GM18873 (cell line): ENCODE measurements around the gene ZCCHC7.
"Not testable (repeated sequence)": the region's sequence is repeated elsewhere in the genome, so short reads cannot be mapped to it uniquely, and the experiment has no call there.

Experiments used
- ATAC-seq: cut with Tn5 transposase; IDR thresholded peaks from one replicate; pipeline ENCODE4 v1.9.1; 2021; ENCODE audit warnings: mild to moderate bottlenecking, moderate library complexity, moderate number of reproducible peaks; ENCODE audit not compliant: unreplicated experiment, low FRiP score

Gene ZCCHC7

DNA sequence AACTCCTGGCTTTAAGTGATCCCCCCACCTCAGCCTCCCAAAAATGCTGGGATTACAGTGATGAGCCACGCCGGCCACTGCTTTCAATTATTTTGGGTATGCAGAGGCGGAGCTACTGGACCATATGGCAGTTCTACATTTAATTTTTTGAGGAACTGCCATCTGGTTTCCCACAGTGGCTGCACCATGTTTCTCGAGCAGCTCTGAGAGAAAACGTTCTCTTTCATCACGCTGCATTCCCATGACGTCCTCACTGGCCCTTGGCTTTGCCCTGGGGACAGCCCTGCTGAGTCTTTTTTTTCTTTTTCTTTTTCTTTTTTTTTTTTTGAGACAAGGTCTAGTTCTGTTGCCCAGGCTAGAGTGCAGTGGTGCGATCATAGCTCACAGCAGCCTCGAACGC, 266.6 kb downstream of the ZCCHC7 start:
- no peak for ATAC-seq

DNA sequence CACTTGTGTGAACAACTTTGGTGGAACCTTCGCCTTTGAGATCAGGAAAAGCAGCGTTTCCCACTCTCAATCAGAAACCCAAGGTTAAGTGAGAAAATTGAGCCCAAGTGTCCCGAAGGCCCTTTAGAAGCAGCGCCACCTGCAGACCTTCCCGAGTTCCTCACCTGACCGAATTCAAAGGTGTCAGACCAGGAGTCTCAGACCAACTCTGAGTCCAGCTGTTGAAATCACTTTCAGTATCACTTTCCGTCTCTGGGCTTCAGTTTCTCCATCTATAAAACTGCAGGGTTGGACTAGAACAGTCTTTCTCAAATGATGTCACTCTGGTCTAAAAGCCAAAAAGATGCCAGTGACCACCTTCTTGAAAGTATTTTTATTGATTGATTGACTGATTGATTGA, 270.4 kb downstream of the ZCCHC7 start:
- ATAC-seq, result peak; percentile 90

DNA sequence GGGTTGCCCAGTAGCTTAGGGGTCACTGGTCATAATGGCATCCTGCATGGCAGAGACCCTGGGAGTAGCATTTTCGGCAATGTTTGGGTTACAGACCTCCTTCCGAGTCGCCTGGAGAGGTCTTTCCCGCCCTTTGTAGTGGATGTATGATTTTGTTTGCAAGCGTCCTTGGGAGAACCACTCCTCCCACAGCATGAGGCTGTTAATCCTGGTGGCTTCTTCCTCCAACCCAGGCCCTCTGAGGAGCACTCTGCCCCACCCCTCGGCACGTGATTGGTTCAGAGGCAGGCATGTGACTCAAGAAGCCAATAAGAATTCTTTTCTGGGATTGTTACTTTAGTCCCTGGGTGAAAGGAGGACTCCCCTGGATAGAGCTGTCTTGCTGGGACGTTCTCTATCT, 271.9 kb downstream of the ZCCHC7 start:
- ATAC-seq, result no peak

DNA sequence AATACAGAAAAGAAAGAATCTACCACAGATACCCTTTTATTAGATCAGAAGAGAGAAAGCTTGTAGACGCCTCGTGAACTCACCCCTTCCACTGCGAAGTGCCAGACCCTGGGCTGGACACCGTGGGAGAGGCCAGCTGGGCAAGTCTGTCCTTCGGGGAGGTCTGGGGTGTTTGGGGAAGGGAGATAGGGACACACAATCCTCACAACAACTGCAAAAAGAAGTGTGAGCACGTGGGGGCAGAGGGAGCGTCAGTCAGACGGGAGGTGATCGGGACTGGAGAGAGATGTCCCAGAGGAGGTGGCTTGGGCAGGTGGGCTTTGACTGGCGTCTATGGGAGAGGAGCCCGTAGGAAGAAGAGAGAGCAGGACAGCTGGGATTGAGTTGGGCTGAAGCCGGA, 274.9 kb downstream of the ZCCHC7 start:
- no peak for ATAC-seq

DNA sequence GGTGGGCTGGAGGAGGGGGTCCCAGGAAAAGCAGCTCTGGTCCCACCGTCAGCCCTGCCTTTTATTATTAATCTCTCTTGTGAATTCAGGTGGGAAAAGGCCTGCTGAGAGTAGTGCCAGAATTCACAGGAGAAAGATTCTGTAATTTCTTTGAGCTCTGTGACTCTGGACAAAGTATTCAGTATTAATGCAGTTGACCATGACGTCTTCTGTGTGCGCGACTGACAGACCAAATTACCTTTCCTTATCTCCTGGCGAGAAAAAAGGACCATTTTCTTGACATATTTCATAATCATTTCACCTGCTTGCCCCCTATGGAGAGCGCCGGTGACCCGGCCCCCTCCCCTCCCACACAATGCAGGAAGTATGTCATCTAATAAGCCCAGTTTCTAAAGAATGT, 275.3 kb downstream of the ZCCHC7 start:
- no peak for ATAC-seq

DNA sequence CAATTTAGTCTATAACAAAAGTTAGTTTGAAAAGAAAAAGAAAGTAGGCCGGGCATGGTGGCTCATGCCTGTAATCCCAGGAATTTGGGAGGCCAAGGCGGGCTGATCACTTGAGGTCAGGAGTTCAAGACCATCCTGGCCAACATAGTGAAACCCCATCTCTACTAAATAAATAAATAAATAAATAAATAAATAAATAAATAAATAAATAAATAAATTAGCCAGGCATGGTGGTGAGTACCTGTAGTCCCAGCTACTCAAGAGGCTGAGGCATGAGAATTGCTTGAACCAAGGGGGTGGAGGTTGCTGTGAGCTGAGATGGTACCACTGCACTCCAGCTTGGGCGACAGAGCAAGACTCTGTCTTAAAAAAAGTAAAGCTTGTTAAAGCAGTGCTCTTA, 277.6 kb downstream of the ZCCHC7 start:
- not testable (repeated sequence) for ATAC-seq

DNA sequence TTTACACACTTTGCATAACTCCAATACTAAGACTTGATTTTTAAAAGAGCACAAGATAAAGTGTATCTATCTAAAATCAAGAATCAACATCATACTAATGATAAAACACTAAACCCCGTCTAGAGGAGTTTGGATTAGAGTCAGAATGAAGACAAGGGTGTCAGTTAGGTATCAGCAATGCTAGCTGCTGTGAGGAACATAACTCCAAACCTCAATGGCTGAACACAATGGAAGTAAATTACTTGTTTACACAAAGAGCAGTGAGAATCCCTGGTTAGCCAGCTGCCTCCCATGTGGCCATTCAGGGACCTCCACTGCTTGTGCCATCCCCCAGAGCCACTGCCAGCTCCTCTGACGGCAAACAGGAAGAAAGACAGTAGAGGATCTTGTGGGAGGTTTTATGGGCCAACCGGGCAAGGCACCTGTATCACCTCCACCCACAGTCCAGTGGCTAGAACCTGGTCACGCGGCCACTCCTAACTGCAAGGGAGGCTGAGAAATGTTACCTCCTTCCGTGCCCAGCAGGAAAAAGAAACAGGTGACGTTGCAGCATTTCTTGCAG, 278.2 kb downstream of the ZCCHC7 start:
- ATAC-seq, result no peak

DNA sequence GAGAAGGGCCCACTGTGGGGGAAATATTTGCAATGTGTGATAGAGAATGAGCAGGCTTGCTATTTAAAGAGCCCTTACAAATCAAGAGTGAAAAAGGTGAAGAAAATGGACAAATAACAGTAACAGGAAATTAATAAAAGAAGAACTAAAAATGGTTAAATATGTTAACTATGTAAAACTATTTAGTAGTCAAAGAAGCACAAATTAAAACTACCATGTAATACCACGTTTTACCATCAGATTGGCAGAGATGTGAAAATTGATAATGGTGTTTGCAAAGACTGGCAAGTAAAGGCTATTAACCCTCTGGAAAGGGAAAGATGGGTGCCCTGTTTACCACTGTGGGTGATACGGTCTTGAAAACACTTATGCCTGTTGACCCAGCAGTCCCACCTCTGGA, 279.0 kb downstream of the ZCCHC7 start:
- no peak for ATAC-seq

DNA sequence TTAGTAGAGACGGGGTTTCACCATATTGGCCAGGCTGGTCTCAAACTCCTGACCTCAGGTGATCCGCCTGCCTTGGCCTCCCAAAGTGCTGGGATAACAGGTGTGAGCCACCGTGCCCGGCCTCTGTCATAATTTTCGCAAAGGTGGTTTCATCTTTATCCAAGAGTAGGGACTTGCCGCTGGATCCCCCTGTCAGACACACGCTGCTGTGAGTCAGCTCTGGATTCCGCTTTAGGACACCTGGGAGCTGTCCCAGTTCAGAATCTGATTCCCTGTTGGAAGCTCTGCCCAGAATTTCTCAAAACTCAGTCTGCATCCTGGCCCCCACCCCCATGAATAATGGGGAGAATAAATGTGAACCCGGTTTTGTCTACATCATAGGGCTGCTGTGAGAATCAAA, 284.2 kb downstream of the ZCCHC7 start:
- no peak for ATAC-seq

DNA sequence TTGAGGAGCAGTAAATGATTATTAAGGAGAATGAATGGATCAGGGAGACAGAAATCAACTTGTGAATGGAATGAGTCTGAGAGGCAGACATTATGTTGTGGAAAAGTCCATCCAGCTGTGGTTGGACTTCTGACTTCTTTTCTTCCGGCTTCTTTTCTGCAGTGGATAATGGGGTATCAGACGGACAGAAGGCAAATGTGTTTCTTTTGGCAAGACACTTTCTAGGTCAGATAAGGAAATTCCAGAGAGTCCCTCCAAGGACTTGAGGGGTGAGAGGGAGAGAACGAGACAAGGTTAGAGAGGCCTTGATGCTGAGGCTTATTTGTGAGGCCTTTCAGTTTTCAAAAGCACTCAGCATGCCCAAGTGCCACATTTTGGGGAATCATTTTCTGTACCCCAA, 285.0 kb downstream of the ZCCHC7 start:
- no peak for ATAC-seq

DNA sequence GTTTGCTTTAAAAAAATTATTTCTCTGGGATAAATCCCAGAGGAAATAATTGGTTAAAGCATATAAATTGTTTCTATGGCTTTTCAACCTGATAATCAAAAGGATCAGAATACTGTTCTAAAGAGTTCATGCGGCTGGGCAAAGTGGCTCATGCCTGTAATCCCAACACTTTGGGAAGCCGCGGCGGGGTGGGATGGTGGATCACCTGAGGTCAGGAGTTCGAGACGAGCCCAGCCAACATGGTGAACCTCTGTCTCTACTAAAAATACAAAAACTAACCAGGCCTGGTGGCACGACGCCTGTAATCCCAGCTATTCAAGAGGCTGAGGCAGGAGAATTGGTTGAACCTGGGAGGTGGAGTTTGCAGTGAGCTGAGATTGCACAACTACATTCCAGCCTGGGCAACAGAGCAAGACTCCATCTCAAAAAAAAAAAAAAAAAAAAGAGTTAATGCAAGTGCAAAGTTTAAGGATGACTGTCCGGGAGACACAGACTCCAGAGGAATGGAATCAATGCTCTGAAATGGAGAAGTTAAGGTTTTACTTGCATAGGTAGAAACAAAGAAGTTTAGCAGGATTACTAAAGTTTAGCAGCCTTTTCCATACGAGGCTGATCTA, 285.5 kb downstream of the ZCCHC7 start:
- ATAC-seq, result no peak

DNA sequence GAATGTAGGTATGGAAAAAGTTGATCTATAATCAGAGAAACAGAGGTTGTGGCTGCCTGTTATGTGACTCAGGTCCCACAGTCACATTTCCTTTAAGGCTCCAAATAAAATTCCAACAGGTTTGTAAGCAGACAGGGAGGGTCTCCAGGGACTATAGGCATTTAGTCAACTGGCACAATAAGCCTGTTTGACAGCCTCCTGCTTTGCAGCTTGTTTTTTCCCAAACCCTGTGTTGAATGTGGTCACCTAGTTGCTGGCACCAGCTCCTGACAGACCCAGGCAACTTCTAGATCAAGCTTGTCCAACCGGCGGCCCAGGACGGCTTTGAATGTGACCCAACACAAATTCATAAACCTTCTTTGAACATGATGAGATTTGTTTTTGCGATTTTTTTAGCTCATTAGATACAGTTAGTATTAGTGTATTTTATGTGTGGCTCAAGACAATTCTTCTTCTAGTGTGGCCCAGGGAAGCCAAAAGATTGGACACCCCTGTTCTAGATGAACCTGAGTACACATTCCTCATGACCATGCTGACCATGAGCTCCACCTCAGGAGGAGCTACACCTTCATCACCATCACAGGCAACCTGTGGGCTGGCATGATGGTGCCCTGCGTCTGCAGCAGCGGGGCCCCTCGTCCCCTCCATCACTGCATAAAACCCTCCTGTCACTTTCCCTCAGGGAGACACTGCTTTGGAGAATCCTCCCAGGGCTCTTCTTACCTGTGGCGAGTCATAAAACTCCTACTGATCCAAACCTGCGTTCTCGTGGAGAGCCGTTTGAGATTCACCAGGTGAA, 286.4 kb downstream of the ZCCHC7 start:
- ATAC-seq, result no peak

DNA sequence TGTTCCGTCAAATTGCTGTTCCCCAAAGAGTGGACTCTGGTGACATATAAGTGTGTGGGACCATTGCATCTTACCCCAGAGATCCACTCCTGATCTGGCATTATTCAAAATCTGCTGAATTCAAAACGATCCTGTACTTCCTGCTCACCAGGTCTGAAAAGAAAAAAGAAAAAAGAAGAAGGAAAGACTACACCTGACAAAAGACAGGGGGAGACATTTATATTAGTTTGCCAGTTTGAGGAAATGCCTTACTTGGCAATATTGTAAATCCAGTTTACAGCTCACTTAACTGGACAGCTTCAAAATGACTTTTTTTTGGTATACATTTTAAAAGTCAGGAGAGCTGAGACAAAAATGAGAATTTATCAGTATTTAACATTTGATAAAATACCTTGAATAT, 287.1 kb downstream of the ZCCHC7 start:
- ATAC-seq, result no peak
